HepG2 (cell line): Measurements from ENCODE around the gene NME1. TPM values are rescaled to one million over a fixed set of nuclear protein-coding genes. Genes with fewer than 3 reads are reported as not detected.

ENCODE experiments used
- AGO2 ChIP-seq: fragments of 200-400 bp; formaldehyde crosslinking; optimal IDR thresholded peaks from 2 replicates; pipeline ENCODE3; 2017; ENCODE audit warnings: mild to moderate bottlenecking, low read depth, low read length, moderate library complexity
- ARHGAP35 ChIP-seq: sonication (generic); formaldehyde crosslinking; IDR thresholded peaks from 2 replicates; pipeline ENCODE4 v1.9.0; 2022; ENCODE audit warnings: mild to moderate bottlenecking, inconsistent platforms, moderate library complexity, missing genetic modification reagents, borderline replicate concordance
- ATF7 ChIP-seq, 2 experiments: fragments of 450-650 bp in 1 of 2; sonication (generic) in 1 of 2; formaldehyde crosslinking in 1 of 2; IDR thresholded peaks; 2 replicates each; pipeline versions ENCODE4 v1.4.0 to v1.6.1; 2016 to 2020; ENCODE audit warnings: antibody characterized with exemption in 1 of 2, mild to moderate bottlenecking in 1 of 2, missing genetic modification reagents in 1 of 2
- EED ChIP-seq: sonication (generic); formaldehyde crosslinking; IDR thresholded peaks from 2 replicates; pipeline ENCODE4 v1.5.0; 2020; ENCODE audit warnings: mild to moderate bottlenecking, missing genetic modification reagents
- FOXP4 ChIP-seq: sonication (generic); formaldehyde crosslinking; IDR thresholded peaks from 2 replicates; pipeline ENCODE4 v1.4.0; 2020; ENCODE audit warnings: missing genetic modification reagents
- HOXA3 ChIP-seq: sonication (generic); formaldehyde crosslinking; IDR thresholded peaks from 2 replicates; pipeline ENCODE4 v1.5.0; 2020; ENCODE audit warnings: missing genetic modification reagents
- MXI1 ChIP-seq: IDR thresholded peaks from 3 replicates; pipeline ENCODE4 v1.6.1; 2012; ENCODE audit warnings: low read depth, low read length, inconsistent platforms, borderline replicate concordance
- NBN ChIP-seq: fragments of 450-650 bp; conservative IDR thresholded peaks from 2 replicates; pipeline ENCODE4 v1.6.1; 2017
- NCOA5 ChIP-seq: sonication (generic); formaldehyde crosslinking; IDR thresholded peaks from 2 replicates; pipeline ENCODE4 v1.4.0; 2020; ENCODE audit warnings: missing genetic modification reagents
- NONO ChIP-seq, 2 experiments: fragments of 450-650 bp in 1 of 2; sonication (generic) in 1 of 2; formaldehyde crosslinking in 1 of 2; IDR thresholded peaks in 1 of 2; conservative IDR thresholded peaks in 1 of 2; 2 replicates each; pipeline versions ENCODE4 v1.6.1 to v1.8.0; 2017 to 2022; ENCODE audit warnings: mild to moderate bottlenecking in 1 of 2, missing genetic modification reagents in 1 of 2, moderate library complexity in 1 of 2
- RFX3 ChIP-seq: IDR thresholded peaks from 2 replicates; pipeline ENCODE4 v1.6.1; 2016; ENCODE audit warnings: missing biosample characterization, missing genetic modification reagents
- STAG1 ChIP-seq: sonication (generic); formaldehyde crosslinking; IDR thresholded peaks from 2 replicates; pipeline ENCODE4 v1.4.0; 2020; ENCODE audit warnings: missing genetic modification reagents
- TRIM22 ChIP-seq: fragments of 450-650 bp; IDR thresholded peaks from 2 replicates; pipeline ENCODE4 v1.6.1; 2017
- ZNF251 ChIP-seq: sonication (generic); formaldehyde crosslinking; IDR thresholded peaks from 2 replicates; pipeline ENCODE4 v1.9.0; 2021; ENCODE audit warnings: mild to moderate bottlenecking, missing genetic modification reagents
- ZNF296 ChIP-seq: sonication (generic); formaldehyde crosslinking; conservative IDR thresholded peaks from 2 replicates; pipeline ENCODE4 v1.5.0; 2020; ENCODE audit warnings: mild to moderate bottlenecking, missing genetic modification reagents
- ZNF329 ChIP-seq: sonication (generic); formaldehyde crosslinking; IDR thresholded peaks from 2 replicates; pipeline ENCODE4 v1.9.0; 2021; ENCODE audit warnings: low read depth, mild to moderate bottlenecking, missing genetic modification reagents
- ZNF484 ChIP-seq: sonication (generic); formaldehyde crosslinking; IDR thresholded peaks from 2 replicates; pipeline ENCODE4 v1.5.1; 2020; ENCODE audit warnings: mild to moderate bottlenecking, low read depth, missing genetic modification reagents, borderline replicate concordance
- ZNF574 ChIP-seq: sonication (generic); formaldehyde crosslinking; IDR thresholded peaks from 2 replicates; pipeline ENCODE4 v1.4.0; 2020; ENCODE audit warnings: missing genetic modification reagents
- ZNF788 ChIP-seq: sonication (generic); formaldehyde crosslinking; IDR thresholded peaks from 2 replicates; pipeline ENCODE4 v1.5.0; 2020; ENCODE audit warnings: mild to moderate bottlenecking, missing genetic modification reagents, borderline replicate concordance
- polyA plus RNA-seq, 8 experiments: library from polyadenylated mRNA; depleted of rRNA in 3 of 8; stranded (reverse) in 7 of 8; unstranded in 1 of 8; fragments of >200 nt; fragmentation: Illumina TruSeq in 4 of 8; extraction: Trizol in 4 of 8; gene quantifications; 2 replicates each; pipeline versions ENCODE4 v1.2.1 to v1.2.3, GENCODE V29; 2011 to 2016; ENCODE audit warnings: low read depth in 4 of 8, missing spikeins in 1 of 8, mixed read lengths in 1 of 8; ENCODE audit not compliant: insufficient read depth in 1 of 8
- total RNA-seq, 5 experiments: library from RNA; depleted of rRNA; stranded (reverse); fragments of >200 nt; fragmentation: Illumina TruSeq; extraction: Trizol; gene quantifications; 2 replicates each; pipeline ENCODE4 v1.2.3, GENCODE V29; 2016; ENCODE audit warnings: low read depth in 1 of 5

Gene NME1
- total and polyA plus RNA-seq, 2 of the 13 experiments (the other 11 are each of a cell fraction or from before 2014, with no cell fraction given), result 295 to 516 TPM

- TF ChIP-seq ATF7 (IDR thresholded peaks at IDR 0.05) (no peak), ATF7 (CRISPR knock-in tag; IDR thresholded peaks at IDR 0.05) (peak; percentile 97), FOXP4 (CRISPR knock-in tag) (peak; percentile 91), HOXA3 (CRISPR knock-in tag) (peak; percentile 99), NONO (IDR thresholded peaks at IDR 0.05) (no peak; the same call in 1 of the 2 replicates), NONO (CRISPR knock-in tag; conservative IDR thresholded peaks at IDR 0.05) (peak; percentile 99), EED (CRISPR knock-in tag) (peak; percentile 31; the same call in 1 of the 2 replicates), ZNF574 (CRISPR knock-in tag) (peak; percentile 98), ZNF788 (CRISPR knock-in tag) (peak; percentile 100), STAG1 (CRISPR knock-in tag) (peak; percentile 95), MXI1 (peak; percentile 100), RFX3 (CRISPR knock-in tag) (no peak), ZNF329 (CRISPR knock-in tag) (peak; percentile 87), ZNF484 (CRISPR knock-in tag) (peak; percentile 74; the same call in 1 of the 2 replicates), ZNF296 (CRISPR knock-in tag) (peak; percentile 92; the same call in 1 of the 2 replicates), NCOA5 (CRISPR knock-in tag) (no peak; the same call in 1 of the 2 replicates), TRIM22 (no peak), NBN (no peak; the same call in 1 of the 2 replicates), ZNF251 (CRISPR knock-in tag) (0 out of 2 replicates have a peak, but pooled peaks have one; percentile 79), ARHGAP35 (CRISPR knock-in tag) (peak; percentile 91), AGO2 (peak; percentile 54)
Observed at GRCh38 chr17:51153210-51154072, at the start of gene NME1 (continued).
